Cardiac fibroblast (primary cell): Measurements from ENCODE around the gene ELOVL5.

Experiments
- DNase-seq, 2 donors: peaks; one replicate each; pipeline versions ENCODE4 v3.0.0 to v3.0.0-alpha.2; 2010; ENCODE audit warnings: low read depth in 2 of 2
- H3K4me3 ChIP-seq, 2 donors: replicated peaks in 1 of 2; 1 replicate in 1 of 2; 2 replicates in 1 of 2; pipeline ENCODE4 v1.5.1; 2011; ENCODE audit warnings: low read depth in 2 of 2, low read length in 2 of 2, mild to moderate bottlenecking in 2 of 2, moderate library complexity in 1 of 2
- CTCF ChIP-seq: IDR thresholded peaks from one replicate; pipeline ENCODE4 v1.5.1; 2011; ENCODE audit warnings: low read depth, mild to moderate bottlenecking, low read length, inconsistent platforms

Gene ELOVL5

DNA sequence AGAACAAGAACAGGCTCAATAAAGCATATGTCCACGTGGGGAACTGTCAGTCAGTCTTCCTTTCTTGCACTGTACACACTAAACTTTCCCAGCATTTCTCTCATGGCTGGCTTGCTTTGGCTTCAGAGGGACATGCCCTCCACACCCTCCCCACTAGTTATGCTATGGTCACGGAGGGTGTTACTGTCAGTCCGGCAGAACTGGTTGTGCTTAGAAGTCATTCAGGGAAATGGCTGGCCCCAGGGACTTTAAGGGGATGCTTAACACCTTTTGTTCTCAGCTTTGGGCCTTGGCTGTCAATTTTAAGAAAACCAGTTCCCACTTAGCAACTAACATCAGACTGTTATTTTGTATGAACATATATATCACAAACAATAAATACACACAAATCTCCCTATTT lies 55.1 kb downstream of the ELOVL5 start:
- no peak for DNase-seq
- no peak for TF ChIP-seq CTCF
- no peak overlapping the region for H3K4me3 ChIP-seq

GRCh38 chr6:53290537-53291510 lies 57.9 kb downstream of the ELOVL5 start:
- H3K4me3 ChIP-seq: no peak overlapping the region
- peak; percentile 9 for TF ChIP-seq CTCF
- DNase-seq: no peak

DNA sequence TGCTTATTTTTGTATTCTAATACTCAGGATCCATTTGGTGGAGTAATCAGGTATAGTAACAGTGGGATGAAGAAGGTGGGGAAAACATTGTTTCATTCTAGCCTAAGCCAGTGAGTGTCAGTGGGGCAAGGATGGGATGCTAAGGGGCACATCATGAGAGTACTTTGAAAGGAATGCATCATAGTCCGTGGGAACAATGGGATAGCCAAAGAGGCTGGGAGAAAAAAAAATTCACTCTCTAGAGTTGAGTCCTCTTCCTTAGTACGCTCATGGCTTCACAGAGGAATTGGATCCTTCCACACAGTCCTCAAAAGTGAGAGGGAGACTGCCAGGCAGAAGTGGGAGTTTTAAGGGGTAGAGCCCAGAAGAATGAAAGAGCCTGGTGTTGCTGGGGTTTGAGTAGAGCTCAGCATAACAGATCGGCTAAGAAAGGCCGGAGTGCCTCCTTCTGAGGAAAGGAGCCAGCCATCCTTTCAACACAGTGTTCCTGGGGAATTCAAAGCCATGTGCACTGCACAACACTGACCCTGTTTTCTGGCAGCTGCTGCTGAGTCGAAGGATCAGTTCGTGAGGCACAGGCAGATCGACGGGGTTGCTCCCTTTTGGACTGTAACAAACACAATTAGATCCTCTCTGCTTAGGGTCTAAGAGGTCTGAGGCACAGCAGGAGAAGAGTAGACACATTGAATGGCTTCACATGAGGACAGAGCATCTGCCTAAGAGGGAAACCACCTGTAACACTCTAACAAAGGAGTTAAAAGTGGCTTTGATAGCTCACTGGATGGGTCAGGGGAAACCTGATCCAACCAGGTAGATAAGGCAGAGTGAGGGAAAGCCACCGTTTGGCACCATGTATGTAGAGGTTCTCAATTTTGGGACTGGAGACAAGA lies 61.2 kb downstream of the ELOVL5 start:
- DNase-seq: peak; percentile 62
- TF ChIP-seq CTCF: no peak
- no peak overlapping the region for H3K4me3 ChIP-seq

DNA sequence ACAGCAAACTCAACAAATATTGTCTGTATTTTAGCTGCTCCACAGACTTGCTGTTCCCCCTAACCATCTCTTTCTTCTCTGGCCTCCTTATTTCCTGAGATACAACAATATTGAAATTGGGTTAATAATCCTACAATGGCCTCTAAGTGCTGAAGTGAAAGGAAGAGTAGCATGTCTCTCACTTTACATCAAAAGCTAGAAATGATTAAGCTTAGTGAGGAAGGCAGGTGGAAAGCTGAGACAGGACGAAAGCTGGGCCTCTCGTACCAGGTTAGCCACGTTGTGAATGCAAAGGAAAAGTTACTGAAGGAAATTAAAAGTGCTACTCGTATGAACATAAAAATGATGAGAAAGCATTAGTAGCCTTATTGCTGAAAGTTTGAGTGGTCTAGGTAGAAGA lies 63.8 kb downstream of the ELOVL5 start:
- no peak for TF ChIP-seq CTCF
- DNase-seq: no peak

DNA sequence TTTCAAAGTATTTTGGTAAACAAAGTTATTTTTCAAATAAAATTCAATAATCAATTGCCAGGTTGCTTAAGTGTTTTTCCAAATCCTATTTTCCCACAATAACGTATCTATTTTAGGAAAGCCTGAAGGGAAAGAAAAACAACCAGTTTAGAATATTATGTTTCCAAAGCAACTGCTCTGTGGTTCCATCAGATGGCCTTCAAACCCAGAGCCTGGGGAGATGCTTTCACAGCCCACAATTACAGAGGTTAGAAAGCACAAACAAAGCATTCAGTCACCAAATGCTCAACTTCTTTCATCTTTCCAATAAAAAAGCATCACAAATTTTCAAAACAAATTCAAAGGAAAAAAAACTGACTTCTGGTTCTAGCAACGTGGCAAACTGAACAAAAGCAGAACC lies 66.0 kb downstream of the ELOVL5 start:
- H3K4me3 ChIP-seq: no peak overlapping the region
- no peak for TF ChIP-seq CTCF
- peak in 1 of 2 donors; percentile 27 for DNase-seq

More for the DNA sequence above, 63.8 kb downstream of the ELOVL5 start:
- no peak overlapping the region for H3K4me3 ChIP-seq

DNA sequence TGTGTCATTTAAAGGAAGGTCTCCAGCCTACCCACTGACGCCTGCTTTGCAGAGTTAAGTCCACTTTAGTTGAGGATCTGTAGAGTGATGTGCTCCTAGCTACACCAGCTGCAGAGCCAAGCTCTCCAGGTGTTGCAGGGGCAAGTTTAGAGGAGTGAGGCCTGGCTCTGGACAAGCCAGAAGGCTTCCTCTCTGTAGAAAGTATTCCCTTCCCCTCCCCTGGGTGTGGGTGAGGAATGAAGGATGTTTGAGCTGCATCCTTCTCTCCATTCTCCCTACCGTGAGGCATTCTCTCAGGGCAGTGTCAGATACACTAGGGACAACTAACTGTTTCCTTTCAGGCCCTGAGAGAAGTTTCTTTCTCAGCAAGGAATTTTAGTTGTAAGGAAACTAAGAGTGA lies 66.5 kb downstream of the ELOVL5 start:
- no peak overlapping the region for H3K4me3 ChIP-seq
- DNase-seq: peak in 1 of 2 donors; percentile 24
- no peak for TF ChIP-seq CTCF
